H1 (cell line): ENCODE results near the gene GPR42. TPM values are rescaled to one million over a fixed set of nuclear protein-coding genes. Genes with fewer than 3 reads are reported as not detected.

Experiments used
- CHD7 ChIP-seq: fragments of 300-600 bp; sonication (generic); IDR thresholded peaks from 2 replicates; pipeline ENCODE4 v1.7.1; 2012; ENCODE audit warnings: low read length, moderate library complexity, mild to moderate bottlenecking, inconsistent platforms; ENCODE audit not compliant: insufficient replicate concordance
- KDM5A ChIP-seq: fragments of 200-600 bp; IDR thresholded peaks from 2 replicates; pipeline ENCODE4 v1.7.1; 2012; ENCODE audit warnings: mild to moderate bottlenecking, low read length, inconsistent platforms, mixed read lengths
- polyA plus RNA-seq, 7 experiments: library from polyadenylated mRNA; depleted of rRNA in 3 of 7; stranded (reverse) in 5 of 7; unstranded in 2 of 7; fragments of >200 nt in 5 of 7; fragments of 200-250 nt in 2 of 7; gene quantifications; 1 replicate in 5 of 7; 2 replicates in 1 of 7; 4 replicates in 1 of 7; pipeline versions ENCODE4 v1.2.1 to v1.2.3, GENCODE V29; 2011 to 2013; ENCODE audit warnings: missing spikeins in 2 of 7, mixed read lengths in 2 of 7
- total RNA-seq: library from RNA; stranded (reverse); fragmentation: NEBNext Ultra II Directional; extraction: Animal tissue kit (Norgen Biotek cat#: 25700); gene quantifications from 2 replicates; pipeline ENCODE4 v1.2.1, GENCODE V29; 2021
- TF ChIP-seq, protein P1 (sequence below): IDR thresholded peaks from 2 replicates; pipeline ENCODE4 v1.6.1; 2012; ENCODE audit warnings: low read length, inconsistent platforms

Gene GPR42
- total and polyA plus RNA-seq, 2 of the 8 experiments (the other 6 are each of a cell fraction or from before 2014, with no cell fraction given) = not detected

DNA sequence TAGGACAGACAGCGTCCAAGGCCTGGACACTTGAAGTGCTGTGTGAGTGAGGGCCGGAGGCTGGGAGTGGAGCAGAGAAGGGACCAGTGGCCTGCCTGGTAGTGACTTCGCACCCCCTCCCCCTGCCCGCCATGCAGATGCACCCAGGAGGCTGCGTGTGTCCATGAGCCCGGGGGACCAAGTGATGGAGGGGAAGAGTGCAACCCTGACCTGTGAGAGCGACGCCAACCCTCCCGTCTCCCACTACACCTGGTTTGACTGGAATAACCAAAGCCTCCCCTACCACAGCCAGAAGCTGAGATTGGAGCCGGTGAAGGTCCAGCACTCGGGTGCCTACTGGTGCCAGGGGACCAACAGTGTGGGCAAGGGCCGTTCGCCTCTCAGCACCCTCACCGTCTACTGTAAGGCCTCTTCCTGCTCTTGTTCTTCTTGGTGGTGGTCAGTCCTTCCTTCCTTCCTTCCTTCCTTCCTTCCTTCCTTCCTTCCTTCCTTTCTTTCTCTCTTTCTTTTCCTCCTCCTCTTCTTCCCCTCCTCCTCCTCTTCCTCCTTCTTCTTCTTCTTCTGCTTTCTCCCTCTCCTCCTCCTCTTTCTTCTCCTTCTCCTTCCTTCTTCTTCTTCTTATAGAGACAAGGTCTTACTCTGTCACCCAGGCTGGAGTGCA, 29.2 kb upstream of the GPR42 start (continued):
- TF ChIP-seq CHD7 = no peak
- TF ChIP-seq KDM5A = no peak
- TF ChIP-seq, protein P1, sequence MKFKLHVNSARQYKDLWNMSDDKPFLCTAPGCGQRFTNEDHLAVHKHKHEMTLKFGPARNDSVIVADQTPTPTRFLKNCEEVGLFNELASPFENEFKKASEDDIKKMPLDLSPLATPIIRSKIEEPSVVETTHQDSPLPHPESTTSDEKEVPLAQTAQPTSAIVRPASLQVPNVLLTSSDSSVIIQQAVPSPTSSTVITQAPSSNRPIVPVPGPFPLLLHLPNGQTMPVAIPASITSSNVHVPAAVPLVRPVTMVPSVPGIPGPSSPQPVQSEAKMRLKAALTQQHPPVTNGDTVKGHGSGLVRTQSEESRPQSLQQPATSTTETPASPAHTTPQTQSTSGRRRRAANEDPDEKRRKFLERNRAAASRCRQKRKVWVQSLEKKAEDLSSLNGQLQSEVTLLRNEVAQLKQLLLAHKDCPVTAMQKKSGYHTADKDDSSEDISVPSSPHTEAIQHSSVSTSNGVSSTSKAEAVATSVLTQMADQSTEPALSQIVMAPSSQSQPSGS = no peak
